K562 (cell line): ENCODE results near the gene LRRC71.

ENCODE experiments used
- CTCF ChIP-seq, 3 experiments: IDR thresholded peaks in 2 of 3; conservative IDR thresholded peaks in 1 of 3; 2 replicates each; pipeline ENCODE4 v1.5.1; 2011 to 2012; ENCODE audit warnings: low read length in 3 of 3, mild to moderate bottlenecking in 3 of 3, control low read depth in 2 of 3, improper control_type of control experiment in 1 of 3, inconsistent platforms in 1 of 3, low read depth in 1 of 3, mixed read lengths in 1 of 3, moderate library complexity in 1 of 3; ENCODE audit not compliant: insufficient read depth in 2 of 3
- EZH2 ChIP-seq: IDR thresholded peaks from 2 replicates; pipeline ENCODE4 v1.6.1; 2012; ENCODE audit warnings: low read depth, mild to moderate bottlenecking, inconsistent platforms, low read length, borderline replicate concordance
- POLR2AphosphoS5 ChIP-seq: IDR thresholded peaks from 2 replicates; pipeline ENCODE4 v1.6.1; 2011; ENCODE audit warnings: mild to moderate bottlenecking, low read depth, low read length, moderate library complexity; ENCODE audit not compliant: control insufficient read depth, insufficient read depth
- ZNF431 ChIP-seq: sonication (generic); formaldehyde crosslinking; IDR thresholded peaks from 2 replicates; pipeline ENCODE4 v1.8.0; 2022; ENCODE audit warnings: mild to moderate bottlenecking, missing genetic modification reagents
- ZNF668 ChIP-seq: fragments of 250-450 bp; sonication (Bioruptor Pico); IDR thresholded peaks from 2 replicates; pipeline ENCODE4 v1.8.0; 2022; ENCODE audit warnings: mild to moderate bottlenecking, inconsistent platforms
- TF ChIP-seq, protein P1 (sequence below): fragments of 450-650 bp; formaldehyde crosslinking; IDR thresholded peaks from 2 replicates; pipeline ENCODE4 v1.4.0; 2020; ENCODE audit warnings: mild to moderate bottlenecking, moderate library complexity
- TF ChIP-seq, protein P2 (sequence below): fragments of 450-650 bp; IDR thresholded peaks from 2 replicates; pipeline ENCODE4 v1.6.1; 2017; ENCODE audit warnings: mild to moderate bottlenecking, moderate library complexity

GRCh38 chr1:156939786-156940334 lies 19.4 kb downstream of the LRRC71 start:
- TF ChIP-seq ZNF431 (CRISPR knock-in tag), result no peak
- TF ChIP-seq, protein P1, sequence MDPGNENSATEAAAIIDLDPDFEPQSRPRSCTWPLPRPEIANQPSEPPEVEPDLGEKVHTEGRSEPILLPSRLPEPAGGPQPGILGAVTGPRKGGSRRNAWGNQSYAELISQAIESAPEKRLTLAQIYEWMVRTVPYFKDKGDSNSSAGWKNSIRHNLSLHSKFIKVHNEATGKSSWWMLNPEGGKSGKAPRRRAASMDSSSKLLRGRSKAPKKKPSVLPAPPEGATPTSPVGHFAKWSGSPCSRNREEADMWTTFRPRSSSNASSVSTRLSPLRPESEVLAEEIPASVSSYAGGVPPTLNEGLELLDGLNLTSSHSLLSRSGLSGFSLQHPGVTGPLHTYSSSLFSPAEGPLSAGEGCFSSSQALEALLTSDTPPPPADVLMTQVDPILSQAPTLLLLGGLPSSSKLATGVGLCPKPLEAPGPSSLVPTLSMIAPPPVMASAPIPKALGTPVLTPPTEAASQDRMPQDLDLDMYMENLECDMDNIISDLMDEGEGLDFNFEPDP (CRISPR knock-in tag), result no peak
- no peak for TF ChIP-seq CTCF (IDR thresholded peaks at IDR 0.05 in 2 of 3, conservative IDR thresholded peaks at IDR 0.05 in 1 of 3; ENCODE audit: insufficient read depth in 2 of 3, low read depth in 1 of 3, low read length in 3 of 3)
- no peak for TF ChIP-seq ZNF668
- TF ChIP-seq, protein P2, sequence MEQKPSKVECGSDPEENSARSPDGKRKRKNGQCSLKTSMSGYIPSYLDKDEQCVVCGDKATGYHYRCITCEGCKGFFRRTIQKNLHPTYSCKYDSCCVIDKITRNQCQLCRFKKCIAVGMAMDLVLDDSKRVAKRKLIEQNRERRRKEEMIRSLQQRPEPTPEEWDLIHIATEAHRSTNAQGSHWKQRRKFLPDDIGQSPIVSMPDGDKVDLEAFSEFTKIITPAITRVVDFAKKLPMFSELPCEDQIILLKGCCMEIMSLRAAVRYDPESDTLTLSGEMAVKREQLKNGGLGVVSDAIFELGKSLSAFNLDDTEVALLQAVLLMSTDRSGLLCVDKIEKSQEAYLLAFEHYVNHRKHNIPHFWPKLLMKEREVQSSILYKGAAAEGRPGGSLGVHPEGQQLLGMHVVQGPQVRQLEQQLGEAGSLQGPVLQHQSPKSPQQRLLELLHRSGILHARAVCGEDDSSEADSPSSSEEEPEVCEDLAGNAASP, result no peak
- no peak for TF ChIP-seq EZH2
- TF ChIP-seq POLR2AphosphoS5, result no peak
